HepG2 (cell line): ENCODE data around the gene MICAL3. TPM values are rescaled to one million over a fixed set of nuclear protein-coding genes. Genes with fewer than 3 reads are reported as not detected.
"Not testable (repeated sequence)": the region's sequence is repeated elsewhere in the genome, so short reads cannot be mapped to it uniquely, and the experiment has no call there.

Experiments
- ATAC-seq: fragments of 200-7000 bp; cut with Tn5 transposase; 3 replicates; pipeline ENCODE4 v1.9.1; 2020; ENCODE audit warnings: mild to moderate bottlenecking, moderate library complexity
- BruUV-seq: library from RNA; stranded (reverse); fragments of 400-500 nt; replicated peaks from 2 replicates; lab custom pipeline; 2021; lab: Mats Ljungman, UMichigan
- CTCF ChIA-PET: fragments of 300-600 bp; formaldehyde crosslinking; extraction: SDS; loops from one replicate; lab custom pipeline; 2021; ENCODE audit warnings: low total read pairs, inconsistent platforms, low intra/inter-chr PET ratio; lab: Yijun Ruan, JAX
- POLR2A ChIA-PET: fragments of 350-600 bp; sonication (Branson Sonifier 250); formaldehyde crosslinking; loops from one replicate; lab custom pipeline; 2020; ENCODE audit warnings: antibody characterized with exemption, inconsistent platforms; lab: Yijun Ruan, JAX
- DNase-seq: peaks from one replicate; pipeline ENCODE4 v3.0.0-alpha.2; 2015; ENCODE audit warnings: low spot score
- FAIRE-seq: peaks from 3 replicates; lab custom pipeline; 2011; peaks lifted over from hg19 to GRCh38; lab: Jason Lieb, UNC
- H2AFZ ChIP-seq: one replicate; pipeline ENCODE4 v1.6.1; 2011; ENCODE audit warnings: low read length, inconsistent platforms
- H3K27ac ChIP-seq: fragments of 300-600 bp; 3 replicates; pipeline ENCODE4 v1.8.0; 2011; ENCODE audit warnings: mixed run types, mild to moderate bottlenecking, mixed read lengths, low read length, inconsistent platforms; ENCODE audit not compliant: insufficient read depth; ENCODE audit errors: extremely low read length
- H3K27me3 ChIP-seq, 2 experiments: fragments of 200-600 bp in 1 of 2; 2 replicates in 1 of 2; 3 replicates in 1 of 2; pipeline versions ENCODE4 v1.6.0 to v1.8.0; 2011; ENCODE audit warnings: low read length in 2 of 2, mild to moderate bottlenecking in 2 of 2, moderate library complexity in 2 of 2, inconsistent platforms in 1 of 2; ENCODE audit not compliant: insufficient read depth in 2 of 2, control insufficient read depth in 1 of 2
- H3K36me3 ChIP-seq, 2 experiments: fragments of 200-600 bp in 1 of 2; replicated peaks in 1 of 2; 2 replicates in 1 of 2; 3 replicates in 1 of 2; pipeline versions ENCODE4 v1.5.1 to v1.8.0; 2011; ENCODE audit warnings: low read length in 2 of 2, inconsistent platforms in 1 of 2; ENCODE audit not compliant: insufficient read depth in 2 of 2, control insufficient read depth in 1 of 2
- H3K4me1 ChIP-seq: 2 replicates; pipeline ENCODE4 v1.5.1; 2012; ENCODE audit warnings: low read length, inconsistent platforms; ENCODE audit not compliant: insufficient read depth
- H3K4me2 ChIP-seq: 2 replicates; pipeline ENCODE4 v1.6.0; 2011; ENCODE audit warnings: low read depth, low read length, inconsistent platforms
- H3K4me3 ChIP-seq, 3 experiments: fragments of 200-600 bp in 1 of 3; sonication (generic), shearing (Covaris generic) in 1 of 3; replicated peaks in 1 of 3; 2 replicates each; pipeline ENCODE4 v1.5.1; 2011 to 2016; ENCODE audit warnings: low read length in 3 of 3, inconsistent platforms in 2 of 3, low read depth in 2 of 3, mild to moderate bottlenecking in 2 of 3, control low read depth in 1 of 3, mixed read lengths in 1 of 3; ENCODE audit not compliant: insufficient read depth in 1 of 3
- H3K79me2 ChIP-seq: one replicate; pipeline ENCODE4 v1.6.1; 2011; ENCODE audit warnings: low read length, inconsistent platforms; ENCODE audit not compliant: insufficient read depth
- H3K9ac ChIP-seq: 2 replicates; pipeline ENCODE4 v1.6.0; 2011; ENCODE audit warnings: mild to moderate bottlenecking, low read depth, low read length, inconsistent platforms; ENCODE audit not compliant: insufficient read depth
- H3K9me3 ChIP-seq: 2 replicates; pipeline ENCODE4 v1.5.1; 2012; ENCODE audit warnings: mild to moderate bottlenecking, low read length
- H4K20me1 ChIP-seq: 2 replicates; pipeline ENCODE4 v1.6.0; 2011; ENCODE audit warnings: inconsistent platforms, mild to moderate bottlenecking, low read length, moderate library complexity; ENCODE audit not compliant: insufficient read depth
- CREB1 ChIP-seq, 2 experiments: fragments of 450-650 bp in 1 of 2; IDR thresholded peaks; 2 replicates each; pipeline ENCODE4 v1.6.1; 2016 to 2017; ENCODE audit warnings: control low read depth in 1 of 2, mild to moderate bottlenecking in 1 of 2, missing compliant biosample characterization in 1 of 2, missing genetic modification characterization in 1 of 2
- SKI ChIP-seq: fragments of 450-650 bp; IDR thresholded peaks from one replicate; pipeline ENCODE4 v1.6.1; 2018; ENCODE audit warnings: mild to moderate bottlenecking; ENCODE audit not compliant: partially characterized antibody
- SOX5 ChIP-seq: IDR thresholded peaks from 2 replicates; pipeline ENCODE4 v1.6.1; 2016; ENCODE audit warnings: borderline replicate concordance
- WGBS: methylation state at CpG from one replicate; pipeline ENCODE4 v1.1.6; 2017; ENCODE audit warnings: low lambda C conversion rate; 5-methylcytosine and 5-hydroxymethylcytosine counted together
- in situ Hi-C: cut with HindIII; loops from 2 replicates; pipeline ENCODE4 v1.10.0; 2017; ENCODE audit warnings: low pct_unique_long_range_greater_than_20kb; ENCODE audit not compliant: extremely low pct_ligation_motif_present
- intact Hi-C: fragments of 100-400 bp; cut with micrococcal nuclease; formaldehyde crosslinking; loops from one replicate; pipeline ENCODE4 v1.10.0; 2022; ENCODE audit not compliant: unreplicated experiment
- polyA plus RNA-seq, 8 experiments: library from polyadenylated mRNA; depleted of rRNA in 3 of 8; stranded (reverse) in 7 of 8; unstranded in 1 of 8; fragments of >200 nt; fragmentation: Illumina TruSeq in 4 of 8; extraction: Trizol in 4 of 8; gene quantifications; 2 replicates each; pipeline versions ENCODE4 v1.2.1 to v1.2.3, GENCODE V29; 2011 to 2016; ENCODE audit warnings: low read depth in 4 of 8, missing spikeins in 1 of 8, mixed read lengths in 1 of 8; ENCODE audit not compliant: insufficient read depth in 1 of 8
- total RNA-seq, 5 experiments: library from RNA; depleted of rRNA; stranded (reverse); fragments of >200 nt; fragmentation: Illumina TruSeq; extraction: Trizol; gene quantifications; 2 replicates each; pipeline ENCODE4 v1.2.3, GENCODE V29; 2016; ENCODE audit warnings: low read depth in 1 of 5

Gene MICAL3
- total and polyA plus RNA-seq, 2 of the 13 experiments (the other 11 are each of a cell fraction or from before 2014, with no cell fraction given), result 5.3 to 12.5 TPM

GRCh38 chr22:18021431-18021830 lies 2.9 kb downstream of the MICAL3 start:
- peaks cover 0 to 15% of the 10 kb centered on the region in 2 experiments; a peak in 3 of 5 replicates for H3K27me3 ChIP-seq
- TF ChIP-seq SKI (no peak), SOX5 (CRISPR knock-in tag) (no peak)
- TF ChIP-seq, all 625 proteins: peak for 0
- POLR2A ChIA-PET, result no interaction called here
- no peak for ATAC-seq
- Histone ChIP-seq H3K9me3 (no peaks in the 10 kb centered on the region), H3K79me2 (no peaks in the 10 kb centered on the region), H3K4me3 (no peak overlapping the region), H3K4me1 (peaks cover 14% of the 10 kb centered on the region), H3K4me2 (no peak overlapping the region), H3K27ac (no peak overlapping the region), H3K9ac (no peak overlapping the region), H3K36me3 (no peaks in the 10 kb centered on the region), H4K20me1 (no peaks in the 10 kb centered on the region), H2AFZ (no peak overlapping the region)
- intact Hi-C loops, result no loop called here
- no peak for FAIRE-seq
- CTCF ChIA-PET, result no interaction called here
- no peak for DNase-seq
- BruUV-seq, result no TSS peak
- WGBS, result 86% methylated on average over 2 of the region's 2 CpGs
- in situ Hi-C loops, result loop anchor here (10.0 kb wide), 2 partner anchors 107 to 187 kb away; no protein-coding TSS in a partner anchor

- H3K36me3 ChIP-seq; CTCF ChIA-PET; POLR2A ChIA-PET; H3K4me2 ChIP-seq; H2AFZ ChIP-seq; DNase-seq; BruUV-seq; FAIRE-seq; H3K9me3 ChIP-seq; ATAC-seq; intact Hi-C loops; H3K79me2 ChIP-seq; H3K27ac ChIP-seq; H3K9ac ChIP-seq; H4K20me1 ChIP-seq; H3K4me3 ChIP-seq; TF ChIP-seq CREB1 (CRISPR knock-in tag; IDR thresholded peaks at IDR 0.05): not testable (repeated sequence)
- 0 out of 2 replicates have a peak, but pooled peaks have one; percentile 21 for TF ChIP-seq CREB1 (IDR thresholded peaks at IDR 0.05)
- H3K27me3 ChIP-seq, result peaks cover 0 to 12% of the 10 kb centered on the region in 2 experiments; a peak in 3 of 5 replicates
- peaks cover 14% of the 10 kb centered on the region for H3K4me1 ChIP-seq
- 86% methylated on average over 2 of the region's 2 CpGs for WGBS
- in situ Hi-C loops, result loop anchor here (10.0 kb wide), 2 partner anchors 106 to 186 kb away; no protein-coding TSS in a partner anchor
These were observed 3.6 kb downstream of the MICAL3 start for GRCh38 chr22:18020743-18021142.
